ENCODE data around the gene CGB2. TPM values are rescaled to one million over a fixed set of nuclear protein-coding genes. Genes with fewer than 3 reads are reported as not detected.

The CGB2 gene
- total and polyA plus RNA-seq, 2 of the 4 experiments (the other 2 are of a cell fraction), result not detected

GRCh38 chr19:49064029-49064629, 32.4 kb downstream of the CGB2 start:
- Histone ChIP-seq H2AK5ac (ENCODE audit: low read depth, low read length) (no peak overlapping the region), H3K4me3 (ENCODE audit: insufficient read depth, low read depth, low read length) (no peak overlapping the region), H2BK20ac (ENCODE audit: low read depth, low read length) (no peak overlapping the region), H3K18ac (ENCODE audit: low read depth, low read length) (no peak overlapping the region), H3K36me3 (ENCODE audit: control insufficient read depth, insufficient read depth, low read length) (no peaks in the 10 kb centered on the region), H3K27me3 (ENCODE audit: control insufficient read depth, insufficient read depth, low read length) (peaks cover 41% of the 10 kb centered on the region), H3K4me2 (ENCODE audit: low read depth, low read length) (peak overlapping the region; percentile 14), H2BK120ac (ENCODE audit: low read depth, low read length) (no peak overlapping the region), H2AK9ac (replicated peaks; ENCODE audit: low read depth, low read length, poor library complexity) (no peak overlapping the region), H3K56ac (ENCODE audit: extremely low read depth, insufficient read depth, low read length) (no peak overlapping the region), H4K8ac (ENCODE audit: low read depth in 2 of 2, low read length in 2 of 2) (no peak overlapping the region), H3K4me1 (ENCODE audit: control insufficient read depth, insufficient read depth, low read length) (peaks cover 2% of the 10 kb centered on the region; the same call in 1 of the 2 replicates), H2BK5ac (ENCODE audit: low read depth, low read length, poor library complexity, severe bottlenecking) (no peak overlapping the region), H3K23ac (ENCODE audit: low read depth, low read length) (no peak overlapping the region), H4K5ac (ENCODE audit: low read depth, low read length) (no peak overlapping the region), H3K14ac (replicated peaks; ENCODE audit: low read depth, low read length) (no peak overlapping the region; the same call in 1 of the 2 replicates), H3K9ac (ENCODE audit: low read depth, low read length) (no peak overlapping the region), H4K91ac (ENCODE audit: insufficient read depth, low read depth, low read length) (no peak overlapping the region), H3K9me3 (ENCODE audit: control insufficient read depth, insufficient read depth, low read length) (peaks cover 2% of the 10 kb centered on the region; the same call in 1 of the 2 replicates), H2BK15ac (ENCODE audit: low read depth, low read length) (no peak overlapping the region), H4K20me1 (ENCODE audit: insufficient read depth, low read length) (no peaks in the 10 kb centered on the region), H3K27ac (ENCODE audit: insufficient read depth, low read length) (no peak overlapping the region), H2AFZ (replicated peaks; ENCODE audit: low read length, poor library complexity) (no peak overlapping the region), H3K4ac (ENCODE audit: low read depth, low read length) (no peak overlapping the region), H3K79me1 (ENCODE audit: low read depth in 1 of 2, low read length in 2 of 2) (no peaks in the 10 kb centered on the region; a peak in 1 of 4 replicates), H3K9me1 (ENCODE audit: insufficient read depth, low read length) (no peaks in the 10 kb centered on the region)
- ChIA-PET POLR2A (ENCODE audit: unreplicated experiment) (no interaction called here), CTCF (interaction anchor here (1.3 kb wide), 1 partner anchor 10 kb away, joined by 3 read pairs; no protein-coding TSS in a partner anchor)
- TF ChIP-seq CEBPB (IDR thresholded peaks at IDR 0.05; ENCODE audit: low read depth, low read length) (no peak), POLR2A (IDR thresholded peaks at IDR 0.05; ENCODE audit: low read depth, low read length) (no peak), FOS (IDR thresholded peaks at IDR 0.05; ENCODE audit: low read depth, low read length) (no peak), BHLHE40 (IDR thresholded peaks at IDR 0.05; ENCODE audit: low read depth, low read length) (no peak), MAFK (IDR thresholded peaks at IDR 0.05; ENCODE audit: low read depth, low read length) (no peak), RCOR1 (IDR thresholded peaks at IDR 0.05; ENCODE audit: insufficient replicate concordance, low read length) (no peak), CHD1 (IDR thresholded peaks at IDR 0.05; ENCODE audit: low read depth, low read length) (no peak), RFX5 (IDR thresholded peaks at IDR 0.05; ENCODE audit: low read depth, low read length) (no peak), ELK1 (IDR thresholded peaks at IDR 0.05; ENCODE audit: borderline replicate concordance, low read depth, low read length) (no peak), MAZ (IDR thresholded peaks at IDR 0.05; ENCODE audit: borderline replicate concordance, low read depth, low read length) (no peak), USF2 (IDR thresholded peaks at IDR 0.05; ENCODE audit: low read depth, low read length) (no peak), RAD21 (IDR thresholded peaks at IDR 0.05; ENCODE audit: low read length) (no peak), NFE2L2 (IDR thresholded peaks at IDR 0.05; ENCODE audit: low read depth, low read length) (no peak)
- TF ChIP-seq, protein P1, sequence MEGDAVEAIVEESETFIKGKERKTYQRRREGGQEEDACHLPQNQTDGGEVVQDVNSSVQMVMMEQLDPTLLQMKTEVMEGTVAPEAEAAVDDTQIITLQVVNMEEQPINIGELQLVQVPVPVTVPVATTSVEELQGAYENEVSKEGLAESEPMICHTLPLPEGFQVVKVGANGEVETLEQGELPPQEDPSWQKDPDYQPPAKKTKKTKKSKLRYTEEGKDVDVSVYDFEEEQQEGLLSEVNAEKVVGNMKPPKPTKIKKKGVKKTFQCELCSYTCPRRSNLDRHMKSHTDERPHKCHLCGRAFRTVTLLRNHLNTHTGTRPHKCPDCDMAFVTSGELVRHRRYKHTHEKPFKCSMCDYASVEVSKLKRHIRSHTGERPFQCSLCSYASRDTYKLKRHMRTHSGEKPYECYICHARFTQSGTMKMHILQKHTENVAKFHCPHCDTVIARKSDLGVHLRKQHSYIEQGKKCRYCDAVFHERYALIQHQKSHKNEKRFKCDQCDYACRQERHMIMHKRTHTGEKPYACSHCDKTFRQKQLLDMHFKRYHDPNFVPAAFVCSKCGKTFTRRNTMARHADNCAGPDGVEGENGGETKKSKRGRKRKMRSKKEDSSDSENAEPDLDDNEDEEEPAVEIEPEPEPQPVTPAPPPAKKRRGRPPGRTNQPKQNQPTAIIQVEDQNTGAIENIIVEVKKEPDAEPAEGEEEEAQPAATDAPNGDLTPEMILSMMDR (conservative IDR thresholded peaks at IDR 0.05; ENCODE audit: low read depth, low read length), result no peak
- WGBS, 2 experiments (ENCODE audit: extremely low coverage in 2 of 2, insufficient read length in 1 of 2), result 53% methylated on average over 2 of the region's 10 CpGs; no CpG with 5 or more reads in 1 of the 2 experiments
- no peak for ATAC-seq (ENCODE audit: low read depth)
- dilution Hi-C loops (cut with HindIII; ENCODE audit: low sequenced_read_pairs, unreplicated experiment) (no loop called here), intact Hi-C loops (cut with micrococcal nuclease) (no loop called here), in situ Hi-C loops (cut with MboI; ENCODE audit: low sequenced_read_pairs) (no loop called here)
- DNase-seq, result no peak
- BruUV-seq (replicated peaks), result no TSS peak

Data from IMR-90 (cell line).